Measurements from ENCODE around the gene PAQR6. TPM values are rescaled to one million over a fixed set of nuclear protein-coding genes. Genes with fewer than 3 reads are reported as not detected.

PAQR6 gene
- total RNA-seq, 1 experiment from 2014 or later: 0.92 TPM

DNA sequence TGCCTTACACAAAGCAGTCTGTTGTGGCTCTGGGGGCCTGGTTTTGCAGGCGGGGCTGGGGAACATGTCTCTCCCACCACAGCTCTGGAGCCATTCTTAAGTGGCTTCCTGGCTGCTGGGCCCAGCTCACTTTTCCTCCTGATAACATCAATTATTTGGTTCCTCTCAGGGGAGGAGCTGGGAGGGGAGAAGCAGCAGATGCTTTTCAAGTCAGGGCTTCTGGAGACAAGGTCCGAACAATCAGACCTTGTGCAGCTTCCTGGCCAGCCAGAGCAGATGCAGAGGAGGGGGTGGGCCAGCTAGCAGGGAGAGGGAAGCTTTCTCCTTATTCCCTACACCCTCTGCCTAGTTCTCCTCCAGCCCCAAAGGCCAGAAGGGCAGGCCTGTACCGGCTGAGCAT, 3.7 kb upstream of the PAQR6 start:
- H3K9me3 ChIP-seq (ENCODE audit: control insufficient read depth, insufficient read depth, low read depth, low read length): no peaks in the 10 kb centered on the region
- ChIA-PET POLR2A (no interaction called here), CTCF (no interaction called here)
- no peaks in the 10 kb centered on the region for H3K27me3 ChIP-seq (ENCODE audit: control insufficient read depth, insufficient read depth, low read length)
- H3K27ac ChIP-seq (ENCODE audit: low read length): no peak overlapping the region
- no peak overlapping the region for H3K4me3 ChIP-seq (ENCODE audit: low read depth in 2 of 2, low read length in 2 of 2)
- H3K36me3 ChIP-seq (ENCODE audit: control insufficient read depth, insufficient read depth, low read length): peaks cover 2% of the 10 kb centered on the region
- DNase-seq (ENCODE audit: low read depth, low spot score): no peak
- in situ Hi-C loops (cut with HindIII; ENCODE audit: low pct_unique_long_range_greater_than_20kb, low sequenced_read_pairs): no loop called here
- intact Hi-C loops (cut with micrococcal nuclease; ENCODE audit: unreplicated experiment): no loop called here
- ATAC-seq: no peak
- BruUV-seq (replicated peaks): no TSS peak
- peaks cover 5% of the 10 kb centered on the region for H3K4me1 ChIP-seq (ENCODE audit: control insufficient read depth, insufficient read depth, low read length)
- TF ChIP-seq POLR2AphosphoS5 (IDR thresholded peaks at IDR 0.05; ENCODE audit: low read depth, low read length): no peak
- TF ChIP-seq SIN3A (IDR thresholded peaks at IDR 0.05; ENCODE audit: borderline replicate concordance, insufficient read depth, low read depth, low read length): no peak
- TF ChIP-seq, protein P1, sequence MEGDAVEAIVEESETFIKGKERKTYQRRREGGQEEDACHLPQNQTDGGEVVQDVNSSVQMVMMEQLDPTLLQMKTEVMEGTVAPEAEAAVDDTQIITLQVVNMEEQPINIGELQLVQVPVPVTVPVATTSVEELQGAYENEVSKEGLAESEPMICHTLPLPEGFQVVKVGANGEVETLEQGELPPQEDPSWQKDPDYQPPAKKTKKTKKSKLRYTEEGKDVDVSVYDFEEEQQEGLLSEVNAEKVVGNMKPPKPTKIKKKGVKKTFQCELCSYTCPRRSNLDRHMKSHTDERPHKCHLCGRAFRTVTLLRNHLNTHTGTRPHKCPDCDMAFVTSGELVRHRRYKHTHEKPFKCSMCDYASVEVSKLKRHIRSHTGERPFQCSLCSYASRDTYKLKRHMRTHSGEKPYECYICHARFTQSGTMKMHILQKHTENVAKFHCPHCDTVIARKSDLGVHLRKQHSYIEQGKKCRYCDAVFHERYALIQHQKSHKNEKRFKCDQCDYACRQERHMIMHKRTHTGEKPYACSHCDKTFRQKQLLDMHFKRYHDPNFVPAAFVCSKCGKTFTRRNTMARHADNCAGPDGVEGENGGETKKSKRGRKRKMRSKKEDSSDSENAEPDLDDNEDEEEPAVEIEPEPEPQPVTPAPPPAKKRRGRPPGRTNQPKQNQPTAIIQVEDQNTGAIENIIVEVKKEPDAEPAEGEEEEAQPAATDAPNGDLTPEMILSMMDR (IDR thresholded peaks at IDR 0.05): no peak
- TF ChIP-seq, protein P2, sequence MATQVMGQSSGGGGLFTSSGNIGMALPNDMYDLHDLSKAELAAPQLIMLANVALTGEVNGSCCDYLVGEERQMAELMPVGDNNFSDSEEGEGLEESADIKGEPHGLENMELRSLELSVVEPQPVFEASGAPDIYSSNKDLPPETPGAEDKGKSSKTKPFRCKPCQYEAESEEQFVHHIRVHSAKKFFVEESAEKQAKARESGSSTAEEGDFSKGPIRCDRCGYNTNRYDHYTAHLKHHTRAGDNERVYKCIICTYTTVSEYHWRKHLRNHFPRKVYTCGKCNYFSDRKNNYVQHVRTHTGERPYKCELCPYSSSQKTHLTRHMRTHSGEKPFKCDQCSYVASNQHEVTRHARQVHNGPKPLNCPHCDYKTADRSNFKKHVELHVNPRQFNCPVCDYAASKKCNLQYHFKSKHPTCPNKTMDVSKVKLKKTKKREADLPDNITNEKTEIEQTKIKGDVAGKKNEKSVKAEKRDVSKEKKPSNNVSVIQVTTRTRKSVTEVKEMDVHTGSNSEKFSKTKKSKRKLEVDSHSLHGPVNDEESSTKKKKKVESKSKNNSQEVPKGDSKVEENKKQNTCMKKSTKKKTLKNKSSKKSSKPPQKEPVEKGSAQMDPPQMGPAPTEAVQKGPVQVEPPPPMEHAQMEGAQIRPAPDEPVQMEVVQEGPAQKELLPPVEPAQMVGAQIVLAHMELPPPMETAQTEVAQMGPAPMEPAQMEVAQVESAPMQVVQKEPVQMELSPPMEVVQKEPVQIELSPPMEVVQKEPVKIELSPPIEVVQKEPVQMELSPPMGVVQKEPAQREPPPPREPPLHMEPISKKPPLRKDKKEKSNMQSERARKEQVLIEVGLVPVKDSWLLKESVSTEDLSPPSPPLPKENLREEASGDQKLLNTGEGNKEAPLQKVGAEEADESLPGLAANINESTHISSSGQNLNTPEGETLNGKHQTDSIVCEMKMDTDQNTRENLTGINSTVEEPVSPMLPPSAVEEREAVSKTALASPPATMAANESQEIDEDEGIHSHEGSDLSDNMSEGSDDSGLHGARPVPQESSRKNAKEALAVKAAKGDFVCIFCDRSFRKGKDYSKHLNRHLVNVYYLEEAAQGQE (IDR thresholded peaks at IDR 0.05; ENCODE audit: insufficient read depth in 1 of 2, low read depth in 2 of 2, low read length in 1 of 2): no peak
- TF ChIP-seq TCF7L2 (IDR thresholded peaks at IDR 0.05; ENCODE audit: low read depth, low read length): no peak

DNA sequence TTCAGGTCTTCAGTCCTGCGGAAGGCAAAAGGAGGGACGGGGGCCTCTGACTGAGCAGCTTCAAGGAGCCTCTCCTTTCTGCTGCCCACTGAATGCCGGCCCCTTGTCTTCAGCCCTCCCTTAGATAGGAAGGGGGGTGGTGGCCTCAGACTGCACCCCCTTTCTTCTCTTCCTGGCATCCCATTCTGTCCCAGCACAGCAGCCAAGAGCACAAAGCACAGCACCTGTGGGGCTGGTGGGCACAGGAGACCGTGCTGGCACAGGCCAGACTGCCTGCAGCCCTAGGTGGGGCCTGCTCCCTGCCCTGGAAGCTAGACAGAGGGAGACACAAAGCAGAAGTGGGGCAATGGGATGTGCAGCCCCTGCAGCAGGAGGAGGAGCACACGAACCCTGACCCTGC, 1.7 kb upstream of the PAQR6 start:
- Histone ChIP-seq H3K27me3 (ENCODE audit: control insufficient read depth, insufficient read depth, low read length) (no peaks in the 10 kb centered on the region), H3K9me3 (ENCODE audit: control insufficient read depth, insufficient read depth, low read depth, low read length) (no peaks in the 10 kb centered on the region), H3K4me3 (ENCODE audit: low read depth in 2 of 2, low read length in 2 of 2) (no peak overlapping the region), H3K27ac (ENCODE audit: low read length) (no peak overlapping the region), H3K36me3 (ENCODE audit: control insufficient read depth, insufficient read depth, low read length) (no peaks in the 10 kb centered on the region; the same call in none of the 2 replicates), H3K4me1 (ENCODE audit: control insufficient read depth, insufficient read depth, low read length) (peaks cover 9% of the 10 kb centered on the region)
- POLR2A ChIA-PET: no interaction called here
- CTCF ChIA-PET: no interaction called here
- intact Hi-C loops (cut with micrococcal nuclease; ENCODE audit: unreplicated experiment) (no loop called here), in situ Hi-C loops (cut with HindIII; ENCODE audit: low pct_unique_long_range_greater_than_20kb, low sequenced_read_pairs) (no loop called here)
- no peak for TF ChIP-seq POLR2AphosphoS5 (IDR thresholded peaks at IDR 0.05; ENCODE audit: low read depth, low read length)
- no peak for TF ChIP-seq SIN3A (IDR thresholded peaks at IDR 0.05; ENCODE audit: borderline replicate concordance, insufficient read depth, low read depth, low read length)
- no peak for TF ChIP-seq TCF7L2 (IDR thresholded peaks at IDR 0.05; ENCODE audit: low read depth, low read length)
- TF ChIP-seq, protein P2 (IDR thresholded peaks at IDR 0.05; ENCODE audit: insufficient read depth in 1 of 2, low read depth in 2 of 2, low read length in 1 of 2): no peak
- DNase-seq (ENCODE audit: low read depth, low spot score) (no peak), ATAC-seq (no peak)
- BruUV-seq (replicated peaks): TSS peak; percentile 70

All from Panc1 (cell line).